ENCODE measurements around the gene C17orf107.

C17orf107 gene

GRCh38 chr17:4950746-4951204 lies 51.4 kb downstream of the C17orf107 start, which contains the start of gene ENO3:
TSS of gene ENO3 (plus strand) at chr17:4951119. CDS start at chr17:4951830, 711 bp downstream.
- Histone ChIP-seq H3K4me3 (ENCODE audit: low read length) (peak within 1 kb of the TSS; percentile 69), H3K4me1 (ENCODE audit: control insufficient read depth, insufficient read depth, low read length) (peaks cover 14% of the 10 kb centered on the region), H3K9ac (ENCODE audit: low read length) (peak within 1 kb of the TSS; percentile 81), H3K36me3 (ENCODE audit: control insufficient read depth, insufficient read depth, low read length) (peaks cover 4% of the 10 kb centered on the region), H3K27me3 (ENCODE audit: control insufficient read depth, insufficient read depth, low read length) (no peaks in the 10 kb centered on the region), H3K27ac (ENCODE audit: low read depth, low read length) (peak within 1 kb of the TSS; percentile 99)

- Histone ChIP-seq H3K27me3 (ENCODE audit: control insufficient read depth, insufficient read depth, low read length) (no peaks in the 10 kb centered on the region), H3K9ac (ENCODE audit: low read length) (no peak overlapping the region), H3K36me3 (ENCODE audit: control insufficient read depth, insufficient read depth, low read length) (no peaks in the 10 kb centered on the region), H3K27ac (ENCODE audit: low read depth, low read length) (no peak overlapping the region), H3K4me3 (ENCODE audit: low read length) (no peak overlapping the region), H3K4me1 (ENCODE audit: control insufficient read depth, insufficient read depth, low read length) (peaks cover 7% of the 10 kb centered on the region)
Observed at GRCh38 chr17:4951486-4951885, 52.1 kb downstream of the C17orf107 start.
